Stromal cell of bone marrow (primary cell): ENCODE data around the gene SPZ1.
"Not testable (repeated sequence)": the region's sequence is repeated elsewhere in the genome, so short reads cannot be mapped to it uniquely, and the experiment has no call there.

ENCODE experiments used
- DNase-seq: peaks from one replicate; pipeline ENCODE4 v3.0.0-alpha.2; 2012; ENCODE audit warnings: low read depth

SPZ1 gene

DNA sequence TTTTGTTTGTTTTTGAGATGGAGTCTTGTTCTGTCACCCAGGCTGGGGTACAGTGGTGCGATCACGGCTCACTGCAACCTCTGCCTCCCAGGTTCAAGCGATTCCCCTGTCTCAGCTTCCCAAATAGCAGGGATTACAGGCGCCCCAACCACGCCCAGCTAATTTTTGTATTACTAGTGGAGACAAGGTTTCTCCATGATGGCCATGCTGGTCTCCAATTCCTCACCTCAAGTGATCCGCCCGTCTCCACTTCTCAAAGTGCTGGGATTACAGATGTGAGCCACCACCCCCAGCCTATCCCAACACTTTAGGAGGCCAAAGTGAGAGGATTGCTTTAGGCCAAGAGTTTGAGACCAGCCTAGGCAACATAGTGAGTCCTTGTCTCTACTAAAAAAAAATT is 19.3 kb downstream of the SPZ1 start:
- DNase-seq: no peak

GRCh38 chr5:80341016-80341775 is 21.4 kb downstream of the SPZ1 start:
- no peak for DNase-seq

DNA sequence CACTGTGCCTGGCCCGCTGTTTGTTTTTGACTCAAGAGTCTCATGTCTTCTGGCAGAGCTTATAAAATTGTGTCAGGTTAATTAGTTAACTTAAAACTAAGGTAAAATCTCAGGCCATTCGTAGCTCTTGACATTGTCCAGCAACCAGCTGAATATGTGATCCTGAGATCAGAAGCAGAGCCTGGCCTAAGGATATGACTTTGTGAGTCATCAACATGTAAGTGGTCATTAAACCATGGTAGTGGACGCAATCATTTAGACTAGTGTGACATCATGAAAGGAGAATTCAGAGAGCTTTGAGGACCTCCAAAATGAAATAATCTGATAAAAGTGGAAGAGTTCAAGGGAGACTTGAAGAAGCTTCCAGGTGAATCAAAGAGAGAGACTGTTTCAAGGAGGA is 23.3 kb downstream of the SPZ1 start:
- no peak for DNase-seq

- DNase-seq: no peak
Measured at GRCh38 chr5:80346055-80346454, 26.3 kb downstream of the SPZ1 start.

GRCh38 chr5:80348171-80348570 is 28.4 kb downstream of the SPZ1 start:
- DNase-seq: no peak

GRCh38 chr5:80351019-80351418 is 31.2 kb downstream of the SPZ1 start:
- not testable (repeated sequence) for DNase-seq

- DNase-seq: no peak
Measured at GRCh38 chr5:80355686-80356085, 35.9 kb downstream of the SPZ1 start.

DNA sequence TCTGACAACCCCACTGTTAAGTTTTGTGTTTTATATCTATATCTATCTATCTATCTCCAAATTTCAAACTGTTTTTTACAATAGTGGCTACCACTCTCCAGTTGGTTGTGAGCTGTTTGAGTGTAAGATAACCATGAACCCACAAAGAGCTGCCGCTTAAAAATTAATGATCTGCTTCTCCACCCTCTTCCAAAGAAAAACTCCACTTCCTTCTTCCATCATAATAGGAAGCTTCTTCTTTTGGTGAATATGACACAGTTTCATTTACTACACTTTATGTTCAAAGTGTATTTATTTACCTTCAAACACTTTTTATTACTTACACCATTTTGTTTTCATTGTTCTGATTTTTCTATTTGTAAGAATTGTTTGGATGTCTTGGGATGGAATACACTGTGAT is 37.9 kb downstream of the SPZ1 start:
- no peak for DNase-seq

GRCh38 chr5:80360914-80361444 is 41.2 kb downstream of the SPZ1 start:
- DNase-seq: no peak

- DNase-seq: no peak
Measured at GRCh38 chr5:80364892-80365291, 45.1 kb downstream of the SPZ1 start.

- DNase-seq: no peak
Measured at GRCh38 chr5:80368661-80369480, 49.1 kb downstream of the SPZ1 start.

DNA sequence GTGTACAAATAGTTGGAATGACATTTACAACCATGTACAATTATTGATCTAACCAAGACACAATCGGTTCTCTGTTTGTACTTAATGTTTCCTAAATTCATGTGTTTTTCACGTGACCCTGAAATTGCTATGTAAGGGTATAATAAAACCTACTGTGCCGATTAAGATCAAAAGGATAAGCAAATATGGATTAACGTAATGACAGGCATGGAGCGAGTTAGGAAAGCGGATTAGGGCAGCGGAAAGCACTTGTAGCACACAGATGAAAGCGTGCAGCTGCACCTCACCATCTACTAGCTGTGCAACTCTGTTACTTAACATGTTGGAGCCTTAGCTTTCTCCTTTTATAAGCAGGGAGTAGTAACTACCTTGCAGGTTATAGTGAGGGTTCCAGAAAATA is 49.7 kb downstream of the SPZ1 start:
- no peak for DNase-seq

DNA sequence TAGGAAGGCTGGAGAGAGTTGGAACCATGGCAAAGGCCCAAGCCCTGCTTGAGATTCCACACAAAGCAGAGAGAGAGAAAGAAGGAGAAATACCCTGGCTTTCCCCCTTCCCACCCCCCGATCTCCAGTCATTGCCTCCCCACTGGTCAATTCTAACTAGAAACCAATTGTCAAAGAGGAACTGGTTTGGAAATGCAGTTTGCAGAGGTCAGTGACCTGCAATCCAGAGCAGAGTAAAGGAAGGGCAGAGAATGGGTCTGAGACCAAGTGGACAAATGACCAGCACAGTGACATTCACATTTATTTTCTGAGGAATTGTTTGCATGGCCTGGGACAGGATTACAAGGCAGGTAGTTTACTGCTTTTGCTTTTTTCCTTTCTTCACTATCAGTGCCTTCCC is 50.6 kb downstream of the SPZ1 start:
- DNase-seq: no peak
